Esophagus (tissue), 2 donors: ENCODE results near the gene CHN2. TPM values are rescaled to one million over a fixed set of nuclear protein-coding genes. Genes with fewer than 3 reads are reported as not detected.

Experiments used
- H3K27ac ChIP-seq, 2 donors: one replicate each; pipeline ENCODE4 v1.5.1; 2013; ENCODE audit warnings: low read depth in 2 of 2, mild to moderate bottlenecking in 2 of 2, inconsistent platforms in 1 of 2, low read length in 1 of 2, moderate library complexity in 1 of 2
- H3K27me3 ChIP-seq, 2 donors: one replicate each; pipeline ENCODE4 v1.6.1; 2013; ENCODE audit warnings: low read length in 2 of 2, control low read depth in 1 of 2, mild to moderate bottlenecking in 1 of 2; ENCODE audit not compliant: insufficient read depth in 2 of 2, control insufficient read depth in 1 of 2
- H3K36me3 ChIP-seq, 2 donors: one replicate each; pipeline ENCODE4 v1.6.1; 2013; ENCODE audit warnings: low read length in 1 of 2; ENCODE audit not compliant: control insufficient read depth in 2 of 2, insufficient read depth in 2 of 2
- H3K4me1 ChIP-seq, 2 donors: one replicate each; pipeline ENCODE4 v1.6.1; 2013; ENCODE audit warnings: low read length in 1 of 2; ENCODE audit not compliant: control insufficient read depth in 2 of 2, insufficient read depth in 2 of 2
- H3K4me3 ChIP-seq, 2 donors: one replicate each; pipeline ENCODE4 v1.5.1; 2013; ENCODE audit warnings: low read length in 2 of 2, mild to moderate bottlenecking in 2 of 2, low read depth in 1 of 2, moderate library complexity in 1 of 2
- H3K9me3 ChIP-seq, 2 donors: one replicate each; pipeline ENCODE4 v1.6.1; 2013; ENCODE audit warnings: mild to moderate bottlenecking in 2 of 2, low read depth in 1 of 2, low read length in 1 of 2, moderate library complexity in 1 of 2; ENCODE audit not compliant: control insufficient read depth in 2 of 2, insufficient read depth in 1 of 2
- WGBS, 2 donors: extraction: QIAGEN DNeasy Blood & Tissue Kit; methylation state at CpG; one replicate each; pipeline ENCODE4 v1.1.7; 2013; 5-methylcytosine and 5-hydroxymethylcytosine counted together
- polyA plus RNA-seq, 2 donors: library from polyadenylated mRNA; stranded (reverse); fragments of 200-250 nt; gene quantifications; one replicate each; pipeline ENCODE4 v1.2.3, GENCODE V29; 2013
- donor health status: healthy with polysubstance abuse.
- donor health status: Bipolar disorder and iron deficiency.

CHN2 gene
- polyA plus RNA-seq, 2 donors: 0.92 to 1.5 TPM

- Histone ChIP-seq H3K27ac (no peak overlapping the region), H3K27me3 (no peaks in the 10 kb centered on the region)
- 82 to 91% methylated on average over 8 of the region's 8 CpGs for WGBS, 2 donors
Observed at GRCh38 chr7:29248713-29249382, 54.3 kb downstream of the CHN2 start.

GRCh38 chr7:29249383-29249750 is 54.8 kb downstream of the CHN2 start:
- no peak overlapping the region for H3K27ac ChIP-seq
- H3K4me1 ChIP-seq: no peaks in the 10 kb centered on the region
- WGBS, 2 donors: 86 to 90% methylated on average over 7 of the region's 7 CpGs
- H3K27me3 ChIP-seq: no peaks in the 10 kb centered on the region
- no peaks in the 10 kb centered on the region for H3K36me3 ChIP-seq
- no peak overlapping the region for H3K4me3 ChIP-seq
- no peaks in the 10 kb centered on the region for H3K9me3 ChIP-seq

More at GRCh38 chr7:29248713-29249382, 54.3 kb downstream of the CHN2 start:
- Histone ChIP-seq H3K9me3 (no peaks in the 10 kb centered on the region), H3K36me3 (no peaks in the 10 kb centered on the region), H3K4me1 (no peaks in the 10 kb centered on the region), H3K4me3 (no peak overlapping the region)

GRCh38 chr7:29249860-29250259 is 55.3 kb downstream of the CHN2 start:
- WGBS, 2 donors: 79 to 90% methylated on average over 1 of the region's 1 CpG
- Histone ChIP-seq H3K27ac (no peak overlapping the region), H3K36me3 (no peaks in the 10 kb centered on the region), H3K4me1 (no peaks in the 10 kb centered on the region), H3K9me3 (no peaks in the 10 kb centered on the region), H3K27me3 (no peaks in the 10 kb centered on the region), H3K4me3 (no peak overlapping the region)

- no peaks in the 10 kb centered on the region for H3K27me3 ChIP-seq
- no peak overlapping the region for H3K27ac ChIP-seq
- no peak overlapping the region for H3K4me3 ChIP-seq
- no peaks in the 10 kb centered on the region for H3K9me3 ChIP-seq
- 96 to 100% methylated on average over 1 of the region's 1 CpG for WGBS, 2 donors
- no peaks in the 10 kb centered on the region for H3K4me1 ChIP-seq
- H3K36me3 ChIP-seq: no peaks in the 10 kb centered on the region
Observed at GRCh38 chr7:29253225-29253624, 58.6 kb downstream of the CHN2 start.

- H3K36me3 ChIP-seq: no peaks in the 10 kb centered on the region
- no peaks in the 10 kb centered on the region for H3K27me3 ChIP-seq
- no peaks in the 10 kb centered on the region for H3K9me3 ChIP-seq
- H3K4me1 ChIP-seq: no peaks in the 10 kb centered on the region
- no peak overlapping the region for H3K27ac ChIP-seq
- no peak overlapping the region for H3K4me3 ChIP-seq
- WGBS, 2 donors: 90 to 91% methylated on average over 6 of the region's 6 CpGs
Observed at GRCh38 chr7:29254591-29254990, 60.0 kb downstream of the CHN2 start.

GRCh38 chr7:29255199-29255878 is 60.8 kb downstream of the CHN2 start:
- no peak overlapping the region for H3K27ac ChIP-seq
- H3K27me3 ChIP-seq: no peaks in the 10 kb centered on the region
- no peaks in the 10 kb centered on the region for H3K36me3 ChIP-seq
- H3K4me3 ChIP-seq: no peak overlapping the region
- WGBS, 2 donors: 70 to 74% methylated on average over 6 of the region's 6 CpGs
- H3K9me3 ChIP-seq: no peaks in the 10 kb centered on the region
- H3K4me1 ChIP-seq: no peaks in the 10 kb centered on the region

- H3K4me1 ChIP-seq: no peaks in the 10 kb centered on the region
- H3K27me3 ChIP-seq: no peaks in the 10 kb centered on the region
- 24 to 32% methylated on average over 5 of the region's 5 CpGs for WGBS, 2 donors
- H3K4me3 ChIP-seq: no peak overlapping the region
- H3K9me3 ChIP-seq: no peaks in the 10 kb centered on the region
- H3K36me3 ChIP-seq: no peaks in the 10 kb centered on the region
- no peak overlapping the region for H3K27ac ChIP-seq
Observed at GRCh38 chr7:29255906-29256692, 61.5 kb downstream of the CHN2 start.

GRCh38 chr7:29256693-29257002 is 62.1 kb downstream of the CHN2 start:
- Histone ChIP-seq H3K9me3 (no peaks in the 10 kb centered on the region), H3K27ac (no peak overlapping the region), H3K4me1 (no peaks in the 10 kb centered on the region), H3K4me3 (no peak overlapping the region), H3K27me3 (no peaks in the 10 kb centered on the region), H3K36me3 (no peaks in the 10 kb centered on the region)
- 85 to 92% methylated on average over 5 of the region's 5 CpGs for WGBS, 2 donors

- Histone ChIP-seq H3K4me3 (no peak overlapping the region), H3K9me3 (no peaks in the 10 kb centered on the region), H3K36me3 (no peaks in the 10 kb centered on the region), H3K27me3 (no peaks in the 10 kb centered on the region), H3K4me1 (no peaks in the 10 kb centered on the region), H3K27ac (no peak overlapping the region)
- WGBS, 2 donors: 93 to 95% methylated on average over 3 of the region's 3 CpGs
Observed at GRCh38 chr7:29258951-29259350, 64.4 kb downstream of the CHN2 start.
